SJCRH30 (cell line): ENCODE results near the gene ERG28. TPM values are rescaled to one million over a fixed set of nuclear protein-coding genes. Genes with fewer than 3 reads are reported as not detected.
"Not testable (repeated sequence)": the region's sequence is repeated elsewhere in the genome, so short reads cannot be mapped to it uniquely, and the experiment has no call there.

Experiments
- DNase-seq, 2 experiments: peaks; one replicate each; pipeline ENCODE4 v3.0.0-alpha.2; 2015 to 2020
- H3K27ac ChIP-seq: fragments of 250-450 bp; sonication (Bioruptor Pico); 2 replicates; pipeline ENCODE4 v1.5.1; 2020; ENCODE audit warnings: mild to moderate bottlenecking, moderate library complexity
- H3K27me3 ChIP-seq: fragments of 250-450 bp; sonication (Bioruptor Pico); 2 replicates; pipeline ENCODE4 v1.5.1; 2020; ENCODE audit warnings: mild to moderate bottlenecking, moderate library complexity
- H3K36me3 ChIP-seq: fragments of 250-450 bp; sonication (Bioruptor Pico); 2 replicates; pipeline ENCODE4 v1.5.1; 2020; ENCODE audit warnings: mild to moderate bottlenecking, moderate library complexity
- H3K4me1 ChIP-seq: fragments of 250-450 bp; sonication (Bioruptor Pico); 2 replicates; pipeline ENCODE4 v1.5.1; 2020; ENCODE audit warnings: mild to moderate bottlenecking, moderate library complexity
- H3K4me3 ChIP-seq: fragments of 250-450 bp; sonication (Bioruptor Pico); 2 replicates; pipeline ENCODE4 v1.5.1; 2020; ENCODE audit warnings: mild to moderate bottlenecking, moderate library complexity
- H3K9me3 ChIP-seq: fragments of 250-450 bp; sonication (Bioruptor Pico); replicated peaks from 2 replicates; pipeline ENCODE4 v1.5.1; 2020; ENCODE audit warnings: mild to moderate bottlenecking, moderate library complexity
- total RNA-seq: library from RNA; depleted of rRNA; stranded (reverse); fragments of >200 nt; shearing (Covaris generic); gene quantifications from 2 replicates; pipeline ENCODE4 v1.2.3, GENCODE V29; 2014; rRNA removed

Gene ERG28, protein sequence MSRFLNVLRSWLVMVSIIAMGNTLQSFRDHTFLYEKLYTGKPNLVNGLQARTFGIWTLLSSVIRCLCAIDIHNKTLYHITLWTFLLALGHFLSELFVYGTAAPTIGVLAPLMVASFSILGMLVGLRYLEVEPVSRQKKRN
- total RNA-seq = 12.2 and 14.1 TPM in 2 replicates

- H3K9me3 ChIP-seq = no peaks in the 10 kb centered on the region
- peak within 1 kb of the TSS; percentile 95 for H3K4me3 ChIP-seq
- H3K36me3 ChIP-seq = peaks cover 4% of the 10 kb centered on the region; the same call in 1 of the 2 replicates
- DNase-seq = peak; percentile 93 to 95
- H3K4me1 ChIP-seq = no peaks in the 10 kb centered on the region
- H3K27ac ChIP-seq = peak within 1 kb of the TSS; percentile 43
- no peaks in the 10 kb centered on the region for H3K27me3 ChIP-seq
Measured at GRCh38 chr14:75660630-75661498, at the start of gene ERG28, which contains the start of gene TTLL5. TSS of gene ERG28 (minus strand) at chr14:75660876. CDS start at chr14:75657502, 3,374 bp downstream. TSS of gene TTLL5 (plus strand) at chr14:75661246. CDS start at chr14:75663150, 1,904 bp downstream.

- peak; percentile 67 to 83 for DNase-seq
- H3K36me3 ChIP-seq = peaks cover 11% of the 10 kb centered on the region
Measured at GRCh38 chr14:75709207-75709812, 48.6 kb upstream of the ERG28 start.

DNA sequence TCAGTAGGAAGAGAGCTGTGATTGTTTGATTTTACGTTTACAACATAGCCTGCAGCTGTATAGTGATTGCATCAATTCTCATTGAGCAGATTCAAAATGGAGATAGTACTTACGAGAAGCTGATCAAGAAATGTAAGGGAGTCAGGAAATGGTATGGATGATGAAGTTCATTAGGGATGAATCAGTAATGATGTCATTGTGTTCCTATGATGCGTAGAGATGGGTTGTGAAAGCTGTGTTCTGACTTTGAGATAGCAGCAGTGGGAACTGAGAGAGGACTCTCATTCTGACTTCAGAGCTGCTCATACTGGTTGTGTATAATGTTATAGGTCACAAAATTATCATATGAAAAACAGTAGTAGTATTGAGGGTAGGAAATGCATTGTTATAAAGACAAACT is 44.3 kb upstream of the ERG28 start:
- Histone ChIP-seq H3K36me3 (peaks cover 11% of the 10 kb centered on the region), H3K4me1 (no peaks in the 10 kb centered on the region), H3K27ac (no peak overlapping the region), H3K4me3 (no peak overlapping the region), H3K9me3 (no peaks in the 10 kb centered on the region), H3K27me3 (no peaks in the 10 kb centered on the region)
- DNase-seq = no peak

More at GRCh38 chr14:75709207-75709812, 48.6 kb upstream of the ERG28 start:
- Histone ChIP-seq H3K27ac (no peak overlapping the region), H3K4me1 (peaks cover 23% of the 10 kb centered on the region), H3K27me3 (no peaks in the 10 kb centered on the region), H3K4me3 (no peak overlapping the region), H3K9me3 (no peaks in the 10 kb centered on the region)

DNA sequence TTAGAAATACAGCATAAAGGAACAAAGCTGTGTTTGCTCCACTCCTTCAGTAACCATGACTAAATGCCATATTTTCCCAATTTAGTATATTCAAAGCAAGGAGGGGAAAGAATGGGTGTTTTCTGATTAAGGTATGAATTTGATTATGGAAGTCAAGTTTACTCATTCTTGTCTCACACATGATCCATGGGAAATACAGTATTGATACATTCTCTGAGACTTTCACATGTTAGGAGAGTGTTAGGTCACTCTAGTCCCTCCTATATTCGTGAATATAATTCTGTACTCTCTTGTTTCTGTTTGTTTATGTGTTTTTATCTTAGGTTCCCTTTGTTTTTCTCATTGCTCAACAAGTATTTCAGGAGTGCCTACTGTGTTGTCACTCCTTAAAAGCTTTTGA is 42.8 kb upstream of the ERG28 start:
- DNase-seq = no peak
- no peaks in the 10 kb centered on the region for H3K9me3 ChIP-seq
- no peaks in the 10 kb centered on the region for H3K27me3 ChIP-seq
- no peak overlapping the region for H3K4me3 ChIP-seq
- H3K36me3 ChIP-seq = peaks cover 13% of the 10 kb centered on the region
- no peak overlapping the region for H3K27ac ChIP-seq
- no peaks in the 10 kb centered on the region for H3K4me1 ChIP-seq

DNA sequence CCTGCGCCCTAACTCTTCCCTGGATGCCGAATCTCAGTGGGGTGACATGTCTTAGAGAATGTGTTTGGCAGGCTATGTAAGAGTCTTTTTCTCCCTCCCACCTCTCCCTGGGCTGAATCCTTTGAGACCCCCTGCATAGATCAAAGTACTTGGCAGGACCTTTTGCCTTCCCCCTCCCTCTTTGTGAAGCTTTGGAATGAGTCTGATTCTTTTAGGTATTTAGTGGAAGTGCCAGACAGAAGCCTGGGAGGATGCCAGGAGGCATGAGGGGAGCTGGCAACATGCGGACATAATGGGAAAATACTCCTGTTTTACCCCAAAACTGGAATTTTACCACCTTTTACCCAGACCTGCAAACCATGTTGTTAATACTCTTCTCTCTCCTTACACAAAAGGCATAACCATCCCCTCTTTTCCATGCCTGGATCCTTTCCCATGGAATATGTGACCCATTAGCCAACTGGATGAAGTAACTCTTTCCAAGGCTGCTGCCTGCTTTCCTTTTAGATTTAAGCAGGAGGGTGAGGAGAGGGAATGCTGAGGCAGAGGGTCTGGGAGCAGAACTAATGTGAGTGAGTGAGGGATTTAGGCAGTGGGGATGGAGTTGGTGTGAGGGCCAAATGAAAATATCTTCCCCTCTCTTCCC is 42.1 kb upstream of the ERG28 start:
- Histone ChIP-seq H3K4me1 (no peaks in the 10 kb centered on the region), H3K4me3 (no peak overlapping the region), H3K27me3 (no peaks in the 10 kb centered on the region), H3K9me3 (no peaks in the 10 kb centered on the region), H3K27ac (no peak overlapping the region), H3K36me3 (peaks cover 13% of the 10 kb centered on the region)
- DNase-seq = no peak

DNA sequence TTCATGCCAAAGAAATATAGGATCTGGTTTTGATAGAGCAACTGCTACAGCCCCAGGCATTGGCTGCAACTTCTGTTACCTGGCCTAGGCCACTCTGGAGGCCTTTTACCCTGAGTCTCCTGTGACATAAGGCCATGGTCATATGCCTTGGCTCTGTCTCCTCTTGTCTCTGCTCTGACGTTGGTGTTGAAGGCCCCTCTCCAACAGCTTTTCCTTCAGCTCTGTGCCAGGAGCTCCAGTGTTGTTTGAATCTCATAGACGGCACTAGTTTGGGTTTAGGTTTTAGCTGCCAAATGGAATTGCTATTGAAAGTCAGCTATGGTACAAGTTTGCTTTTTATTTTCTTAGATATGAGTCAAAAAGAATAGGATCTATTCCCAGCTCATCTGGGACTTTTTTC is 41.4 kb upstream of the ERG28 start:
- H3K9me3 ChIP-seq = no peaks in the 10 kb centered on the region
- H3K27me3 ChIP-seq = no peaks in the 10 kb centered on the region
- no peaks in the 10 kb centered on the region for H3K4me1 ChIP-seq
- no peak overlapping the region for H3K4me3 ChIP-seq
- H3K36me3 ChIP-seq = peaks cover 13% of the 10 kb centered on the region
- no peak overlapping the region for H3K27ac ChIP-seq
- DNase-seq = no peak

DNA sequence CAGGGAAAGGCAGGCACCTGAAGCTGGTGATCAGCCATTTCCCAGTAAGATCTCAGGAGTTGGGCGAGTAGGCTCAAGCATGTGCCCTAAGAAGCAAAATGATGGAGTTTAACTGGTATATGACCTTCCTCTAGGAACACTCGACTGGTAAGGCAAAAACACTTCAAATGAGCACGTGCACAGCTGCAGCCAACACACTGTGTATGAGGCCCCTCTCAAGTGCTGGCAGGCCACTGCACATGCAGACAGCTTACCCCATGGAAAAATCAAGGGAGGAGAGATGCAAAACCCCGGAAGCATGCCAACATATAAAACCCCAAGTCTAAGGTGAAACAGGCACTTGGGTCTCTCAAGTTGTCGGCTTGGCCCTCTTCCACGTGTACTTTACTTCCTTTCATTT is 39.6 kb upstream of the ERG28 start:
- no peak for DNase-seq
- peaks cover 12% of the 10 kb centered on the region for H3K36me3 ChIP-seq
- H3K9me3 ChIP-seq = no peaks in the 10 kb centered on the region
- no peaks in the 10 kb centered on the region for H3K27me3 ChIP-seq
- no peak overlapping the region for H3K27ac ChIP-seq
- no peaks in the 10 kb centered on the region for H3K4me1 ChIP-seq
- no peak overlapping the region for H3K4me3 ChIP-seq

DNA sequence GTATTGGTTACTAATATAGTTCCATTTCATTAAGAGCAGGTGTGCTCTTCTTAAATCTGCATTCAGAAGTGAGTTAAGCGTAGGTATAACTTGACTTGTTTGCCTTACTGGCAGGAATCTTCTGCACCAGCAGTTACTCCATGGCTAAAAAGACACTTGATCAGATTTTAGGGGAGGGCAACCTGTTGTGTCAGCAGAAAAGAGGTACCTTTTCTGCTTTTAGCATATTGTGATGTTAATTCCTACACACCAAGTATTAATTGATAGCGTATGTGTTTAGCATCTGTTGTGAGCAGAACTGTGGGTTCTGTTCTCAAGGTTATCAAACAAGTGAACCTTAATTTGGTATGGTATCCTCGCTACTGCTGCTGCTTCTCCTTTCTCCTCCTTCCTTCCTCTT is 38.7 kb upstream of the ERG28 start:
- DNase-seq = no peak
- H3K27ac ChIP-seq = no peak overlapping the region
- no peaks in the 10 kb centered on the region for H3K4me1 ChIP-seq
- H3K36me3 ChIP-seq = peaks cover 8% of the 10 kb centered on the region
- no peaks in the 10 kb centered on the region for H3K9me3 ChIP-seq
- H3K4me3 ChIP-seq = no peak overlapping the region
- H3K27me3 ChIP-seq = no peaks in the 10 kb centered on the region

- Histone ChIP-seq H3K27me3 (no peaks in the 10 kb centered on the region), H3K4me3 (no peak overlapping the region), H3K4me1 (no peaks in the 10 kb centered on the region), H3K27ac (no peak overlapping the region), H3K9me3 (no peaks in the 10 kb centered on the region), H3K36me3 (peaks cover 8% of the 10 kb centered on the region)
- DNase-seq = peak; percentile 7 to 15
Measured at GRCh38 chr14:75697918-75698317, 37.2 kb upstream of the ERG28 start.

DNA sequence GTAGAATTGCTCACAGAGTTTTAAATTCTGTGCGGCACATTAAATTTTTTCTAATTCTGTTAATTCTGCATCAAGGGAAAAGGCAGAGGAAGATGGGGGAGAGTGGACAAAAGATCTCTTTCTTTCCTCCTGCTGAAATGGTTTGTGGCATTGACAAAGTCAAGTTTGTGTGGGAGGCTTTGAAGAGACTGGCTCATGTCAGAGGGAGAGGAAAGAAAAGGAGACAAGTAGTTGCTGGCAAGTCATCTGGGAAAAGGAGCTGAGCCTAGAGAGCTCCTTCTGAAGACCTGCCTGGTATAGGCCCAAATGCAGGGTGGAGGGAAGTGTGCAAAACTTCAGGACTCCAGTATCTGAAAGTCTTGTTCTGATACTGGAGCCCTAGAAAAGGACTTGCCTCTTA is 36.7 kb upstream of the ERG28 start:
- no peaks in the 10 kb centered on the region for H3K4me1 ChIP-seq

GRCh38 chr14:75695025-75695424 is 34.3 kb upstream of the ERG28 start:
- not testable (repeated sequence) for H3K4me1 ChIP-seq, H3K4me3 ChIP-seq, H3K9me3 ChIP-seq, H3K27me3 ChIP-seq, H3K27ac ChIP-seq, DNase-seq
- peaks cover 18% of the 10 kb centered on the region for H3K36me3 ChIP-seq

More for the DNA sequence above, 36.7 kb upstream of the ERG28 start:
- Histone ChIP-seq H3K27me3 (no peaks in the 10 kb centered on the region), H3K27ac (no peak overlapping the region), H3K4me3 (no peak overlapping the region), H3K9me3 (no peaks in the 10 kb centered on the region), H3K36me3 (peaks cover 8% of the 10 kb centered on the region)
- no peak for DNase-seq

- Histone ChIP-seq H3K4me1 (no peaks in the 10 kb centered on the region), H3K27me3 (no peaks in the 10 kb centered on the region), H3K9me3 (no peaks in the 10 kb centered on the region), H3K4me3 (no peak overlapping the region), H3K27ac (no peak overlapping the region), H3K36me3 (peaks cover 10% of the 10 kb centered on the region)
- DNase-seq = no peak
Measured at GRCh38 chr14:75690010-75690409, 29.3 kb upstream of the ERG28 start.

- Histone ChIP-seq H3K36me3 (peaks cover 17% of the 10 kb centered on the region), H3K9me3 (no peaks in the 10 kb centered on the region), H3K27me3 (no peaks in the 10 kb centered on the region), H3K4me1 (no peaks in the 10 kb centered on the region), H3K27ac (no peak overlapping the region), H3K4me3 (no peak overlapping the region)
- no peak for DNase-seq
Measured at GRCh38 chr14:75689012-75689411, 28.3 kb upstream of the ERG28 start.

GRCh38 chr14:75685910-75686309 is 25.2 kb upstream of the ERG28 start:
- no peaks in the 10 kb centered on the region for H3K9me3 ChIP-seq
- no peak overlapping the region for H3K4me3 ChIP-seq
- H3K36me3 ChIP-seq = peaks cover 20% of the 10 kb centered on the region
- H3K27me3 ChIP-seq = no peaks in the 10 kb centered on the region
- no peaks in the 10 kb centered on the region for H3K4me1 ChIP-seq
- no peak for DNase-seq
- H3K27ac ChIP-seq = no peak overlapping the region
